GM15510 (cell line): Measurements from ENCODE around the gene ARHGEF12.

Source experiments
- POLR2A ChIP-seq: IDR thresholded peaks from 3 replicates; pipeline ENCODE4 v1.6.1; 2011; ENCODE audit warnings: borderline replicate concordance; ENCODE audit not compliant: insufficient read length; ENCODE audit errors: extremely low read depth

The ARHGEF12 gene

DNA sequence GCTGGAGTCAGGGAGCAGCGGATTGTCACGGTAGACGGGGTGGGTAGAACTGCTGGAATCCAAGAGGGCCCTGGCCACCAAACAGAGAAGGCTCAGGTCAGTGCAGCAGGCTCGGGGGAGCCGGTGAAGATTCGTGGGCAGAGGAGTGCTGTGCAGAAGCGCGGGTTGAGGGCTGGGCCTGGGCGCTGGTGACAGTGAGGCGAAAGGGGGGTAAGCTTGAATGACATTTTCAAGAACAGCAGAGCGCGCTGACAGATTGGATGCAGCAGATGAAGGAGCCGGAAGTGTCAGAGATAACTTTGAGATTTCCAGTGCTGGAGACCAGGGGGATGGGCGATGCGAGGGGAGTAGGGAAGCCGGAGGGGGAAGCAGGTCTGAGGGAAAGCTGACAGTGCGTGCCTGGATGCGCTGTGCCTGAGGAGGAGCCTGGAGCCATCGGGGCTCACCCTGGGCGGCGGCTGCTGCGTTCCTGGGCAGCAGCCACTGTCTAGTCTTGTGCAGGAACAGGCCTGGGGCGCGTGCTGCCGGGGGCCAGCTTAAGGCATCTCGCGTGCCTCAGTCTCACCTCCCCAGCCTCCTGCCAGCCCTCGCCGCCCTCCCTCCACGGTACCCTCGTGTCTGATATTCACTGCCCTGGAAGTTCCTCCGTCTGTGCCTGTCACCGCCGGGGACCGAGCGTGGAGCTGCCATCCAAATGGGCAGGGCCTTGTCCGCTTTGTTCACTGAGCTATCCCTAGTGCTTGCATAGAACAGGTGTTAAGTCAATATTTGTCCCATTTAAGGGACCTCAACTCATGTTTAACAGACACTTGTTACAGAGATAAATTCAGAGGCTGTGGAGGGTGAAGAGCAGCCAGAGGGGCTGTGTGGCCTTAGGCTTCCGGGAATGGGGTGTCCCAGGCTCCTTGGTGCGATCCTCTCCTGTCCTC lies 180.5 kb downstream of the ARHGEF12 start:
- no peak for TF ChIP-seq POLR2A

DNA sequence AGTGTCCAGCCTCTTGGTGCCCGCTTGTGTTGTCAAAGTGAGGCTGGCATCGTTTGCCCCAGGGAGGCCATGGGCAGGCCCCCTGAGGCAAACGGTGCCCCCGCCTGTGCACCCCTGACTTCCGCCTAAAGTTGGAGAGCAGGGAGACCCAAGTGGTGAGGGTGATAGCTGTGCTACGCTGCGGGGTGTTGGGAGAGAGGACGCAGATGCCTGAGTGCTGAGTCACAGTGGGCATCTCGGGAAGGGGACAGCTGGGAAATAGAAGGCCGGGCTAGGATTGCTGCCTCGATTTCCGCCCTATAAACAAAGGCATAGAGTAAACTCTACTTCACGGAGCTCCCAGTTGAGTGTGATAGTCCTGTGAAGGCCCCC lies 181.2 kb downstream of the ARHGEF12 start:
- no peak for TF ChIP-seq POLR2A

DNA sequence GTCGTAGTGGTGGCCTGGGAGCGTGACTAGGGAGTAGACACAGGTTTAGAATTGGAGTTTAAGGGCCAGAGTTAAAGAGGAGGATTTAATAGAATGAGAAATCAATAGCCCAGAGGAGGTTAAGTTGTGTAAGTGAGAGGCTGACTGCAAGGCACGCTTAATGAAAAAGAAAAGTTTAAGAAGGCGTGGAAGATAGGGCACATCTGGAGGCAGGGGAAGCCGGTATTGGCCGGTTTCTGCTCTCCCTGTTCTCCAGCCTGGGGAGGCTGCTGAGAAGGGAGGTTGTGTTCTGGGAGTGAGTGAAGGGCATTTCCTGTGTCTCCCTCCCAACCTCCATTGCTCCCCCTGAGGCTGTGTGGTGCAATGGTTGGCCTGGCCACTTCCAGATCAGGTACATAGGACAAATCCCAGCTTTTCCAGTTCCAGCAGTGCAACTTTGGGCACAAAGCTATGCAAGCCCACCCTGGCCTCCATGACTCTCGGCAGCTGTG lies 181.6 kb downstream of the ARHGEF12 start:
- no peak for TF ChIP-seq POLR2A

DNA sequence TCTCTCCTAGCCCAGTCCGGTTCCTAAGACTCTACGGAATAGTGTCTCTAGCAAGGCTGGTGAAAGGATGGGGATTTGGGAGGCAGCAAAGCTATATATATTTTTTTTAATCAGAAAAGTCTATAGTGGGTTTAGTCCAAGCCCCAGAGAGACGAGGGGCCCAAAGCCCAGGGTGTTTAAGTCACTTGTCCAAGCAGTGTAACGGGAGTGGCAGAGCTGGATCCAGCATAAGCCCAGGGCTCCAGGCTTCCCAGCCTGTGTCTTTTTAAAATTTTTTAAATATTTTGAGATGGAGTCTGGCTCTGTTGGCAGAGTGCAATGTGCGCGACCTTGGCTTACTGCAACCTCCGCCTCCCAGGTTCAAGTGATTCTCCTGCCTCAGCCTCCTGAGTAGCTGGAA lies 182.1 kb downstream of the ARHGEF12 start:
- TF ChIP-seq POLR2A, result no peak

DNA sequence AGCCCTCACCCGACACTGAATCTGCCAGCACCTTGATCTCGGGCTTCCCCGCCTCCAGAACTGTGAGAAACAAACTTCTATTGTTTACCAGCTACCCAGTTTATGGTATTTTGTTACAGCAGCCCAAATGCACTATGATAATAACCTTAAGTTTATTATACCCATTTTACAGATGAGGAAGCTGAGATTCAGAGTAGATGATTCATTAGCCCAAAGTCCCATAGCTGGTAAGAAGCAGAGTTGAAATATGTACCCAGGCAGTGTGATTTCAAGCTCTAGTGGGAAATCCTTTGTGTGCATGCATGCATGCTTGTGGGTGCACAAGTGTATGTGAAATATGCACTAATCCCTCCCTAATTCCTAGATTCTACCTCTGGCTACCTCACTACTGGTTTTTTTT lies 183.3 kb downstream of the ARHGEF12 start:
- TF ChIP-seq POLR2A, result no peak

DNA sequence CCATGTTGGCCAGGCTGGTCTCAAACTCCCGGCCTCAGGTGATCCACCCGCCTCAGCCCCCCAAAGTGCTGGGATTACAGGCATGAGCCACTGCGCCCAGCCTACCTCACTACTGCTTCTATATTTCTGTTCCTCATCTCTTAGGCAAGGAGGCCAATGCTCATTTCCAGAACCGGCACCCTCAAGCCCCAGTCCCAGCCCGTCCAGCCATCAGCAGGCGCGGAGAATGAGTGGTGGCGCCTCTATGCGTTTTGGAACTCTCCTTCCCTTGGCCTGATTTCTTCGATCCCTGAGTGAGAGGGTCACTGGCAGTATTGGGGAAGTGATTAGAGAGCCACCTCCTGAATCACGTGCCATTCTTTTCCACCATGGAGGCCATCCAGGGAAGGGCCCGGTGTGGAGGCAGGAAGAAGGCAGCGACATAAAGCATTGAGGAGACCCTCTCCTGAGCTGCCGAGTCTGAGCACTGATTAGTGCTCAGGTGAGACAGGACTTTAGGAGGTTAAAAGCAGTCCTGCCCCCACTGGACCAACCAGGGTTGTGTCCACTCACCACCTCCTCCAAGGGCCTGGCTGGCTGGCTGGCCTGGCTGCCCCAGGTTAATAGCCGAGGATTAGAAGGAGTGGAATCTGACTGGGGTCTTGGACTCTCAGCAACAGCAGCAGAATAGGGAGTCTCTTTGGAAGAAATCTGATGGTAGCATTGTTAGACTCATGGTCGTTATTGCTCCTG lies 184.0 kb downstream of the ARHGEF12 start:
- TF ChIP-seq POLR2A, result no peak

DNA sequence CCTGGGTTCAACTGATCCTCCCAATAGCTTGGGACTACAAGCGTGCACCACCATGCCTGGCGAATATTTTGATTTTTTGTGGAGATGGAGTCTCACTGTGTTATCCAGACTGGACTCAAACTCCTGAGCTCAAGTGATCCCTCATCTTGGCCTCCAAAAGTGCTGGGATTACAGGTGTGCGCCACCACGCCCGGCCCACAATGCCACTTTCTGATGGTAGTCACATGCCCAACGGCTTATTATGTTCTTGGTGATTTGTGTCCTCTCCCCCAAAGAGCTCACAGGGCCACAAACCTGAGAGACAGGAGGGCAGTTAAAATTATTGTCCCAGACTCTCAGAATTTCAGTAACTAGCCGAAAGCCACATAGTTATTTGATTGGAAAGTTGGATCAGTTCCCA lies 185.0 kb downstream of the ARHGEF12 start:
- no peak for TF ChIP-seq POLR2A

DNA sequence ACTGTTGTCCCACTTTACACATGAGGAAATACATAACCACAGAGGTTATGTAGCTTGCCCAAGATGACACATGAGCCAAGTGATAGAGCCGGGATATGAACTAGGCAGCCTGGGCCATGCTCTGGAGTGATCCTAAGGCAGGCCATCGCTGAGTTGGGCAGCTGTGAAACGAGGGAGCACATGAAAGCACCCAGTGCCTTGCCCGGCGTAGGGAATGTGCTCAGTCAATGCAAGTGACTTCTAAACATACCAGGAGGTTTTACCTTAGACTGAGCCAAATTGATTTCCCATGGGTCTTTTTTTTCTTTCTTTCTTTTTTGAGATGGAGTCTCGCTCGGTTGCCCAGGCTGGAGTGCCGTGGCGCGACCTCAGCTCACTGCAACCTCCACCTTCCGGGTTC lies 185.8 kb downstream of the ARHGEF12 start:
- TF ChIP-seq POLR2A, result no peak

DNA sequence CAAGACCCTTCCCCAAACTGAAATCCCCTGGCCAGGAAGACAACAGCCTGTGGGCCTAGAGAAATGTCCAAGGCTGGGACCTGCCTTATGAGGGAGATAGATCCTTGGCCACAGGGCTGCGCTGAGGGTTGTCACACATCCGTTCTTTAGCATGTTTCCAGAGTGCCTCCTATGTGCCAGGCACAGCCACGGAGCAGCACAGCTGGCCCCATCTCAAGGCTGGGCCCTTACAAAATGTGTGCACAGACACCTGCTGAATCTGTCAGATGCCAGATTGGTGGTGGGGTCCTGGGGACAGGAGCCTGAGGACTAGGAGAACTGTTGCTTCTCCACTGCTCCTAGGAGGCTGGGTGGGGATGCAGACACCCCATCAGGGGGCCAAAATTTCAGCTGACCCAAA lies 186.5 kb downstream of the ARHGEF12 start:
- no peak for TF ChIP-seq POLR2A

DNA sequence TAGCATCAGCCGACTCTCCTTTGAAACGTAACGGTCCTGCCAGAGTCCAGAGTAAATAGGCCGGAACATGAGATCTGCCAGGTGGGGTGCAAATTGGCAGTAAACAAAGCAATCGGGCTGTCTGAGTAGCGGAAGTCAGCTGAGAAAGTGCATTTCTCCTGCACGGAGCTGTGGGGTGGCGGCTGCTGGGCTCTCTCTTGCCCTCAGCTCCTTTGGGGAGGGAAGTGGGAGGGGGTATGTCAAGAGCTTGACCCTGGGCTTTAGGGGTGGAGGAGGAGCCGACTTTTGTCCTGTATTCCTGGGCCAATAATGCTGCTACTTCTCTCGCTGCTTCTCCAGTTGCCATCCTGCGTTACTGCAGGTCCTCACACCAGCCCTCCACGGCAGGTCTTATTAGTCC lies 187.0 kb downstream of the ARHGEF12 start:
- TF ChIP-seq POLR2A, result no peak

DNA sequence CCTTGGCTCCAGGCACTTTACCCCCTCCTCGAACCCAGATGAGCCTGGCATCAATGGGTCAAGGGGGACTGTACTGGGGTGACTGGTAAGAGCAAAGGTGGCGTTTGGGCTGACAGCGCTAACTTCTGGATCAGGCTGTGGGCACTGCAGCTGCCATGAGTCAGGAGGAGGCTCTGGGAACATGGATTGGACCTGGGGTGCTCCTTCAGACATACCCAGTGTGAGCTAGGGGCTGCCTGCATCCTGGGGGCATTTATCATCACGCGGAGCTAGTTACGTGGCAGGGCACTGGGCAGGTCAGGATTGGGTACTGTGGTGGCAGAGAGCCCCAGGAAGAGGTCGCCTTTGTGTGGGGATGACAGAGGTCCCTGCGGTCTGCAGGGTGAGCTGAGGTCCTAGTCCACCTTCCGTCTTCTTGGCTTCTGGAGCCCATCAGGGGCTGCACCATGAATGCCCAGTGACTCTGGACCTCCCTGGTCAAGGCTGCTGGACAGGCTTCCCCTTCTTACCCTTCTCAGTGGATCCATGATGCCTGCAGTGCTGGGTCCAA lies 188.4 kb downstream of the ARHGEF12 start:
- TF ChIP-seq POLR2A, result no peak

DNA sequence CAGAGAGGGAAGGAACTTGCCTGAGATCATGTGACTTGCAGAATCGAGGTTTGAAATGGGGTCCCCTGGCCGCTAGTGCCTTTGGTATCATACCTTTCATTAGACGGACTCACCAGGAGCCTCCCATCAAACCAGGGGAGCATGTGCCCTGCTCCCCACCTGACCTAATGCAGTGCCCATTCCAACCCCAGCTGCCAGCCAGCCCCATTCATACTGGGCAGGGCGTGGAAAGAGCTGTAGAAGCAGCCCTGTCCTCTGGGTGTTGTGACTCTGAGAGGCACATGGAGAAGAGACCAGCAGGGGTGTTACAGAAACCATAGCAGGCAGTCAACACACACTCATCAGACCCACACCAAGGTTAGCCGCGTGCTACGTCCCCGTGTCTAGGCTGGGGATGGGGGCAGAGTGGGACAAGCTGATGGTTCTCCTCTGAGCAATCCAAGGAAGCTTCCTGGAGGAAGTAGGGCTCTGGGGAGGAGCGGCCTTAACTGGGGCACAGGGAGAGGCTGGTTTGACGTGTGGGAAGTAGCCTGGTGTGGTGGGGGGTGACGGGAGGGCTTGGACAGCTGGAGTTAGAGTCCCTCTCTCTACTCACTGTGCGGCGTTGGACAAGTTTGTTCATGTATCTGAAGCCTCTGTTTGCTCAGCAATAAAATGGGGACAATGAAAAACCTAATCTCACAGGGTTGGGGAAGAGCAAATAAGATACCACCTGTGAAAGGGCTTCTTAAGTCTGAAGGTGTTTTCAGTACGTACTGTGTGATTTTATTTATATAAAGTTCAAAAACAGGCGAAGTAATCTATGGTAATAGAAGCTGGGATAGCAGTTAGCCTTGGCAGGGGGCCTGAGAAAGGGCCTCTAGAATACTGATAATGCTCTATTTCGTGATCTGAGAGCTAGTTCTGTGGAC lies 189.3 kb downstream of the ARHGEF12 start:
- TF ChIP-seq POLR2A, result no peak

DNA sequence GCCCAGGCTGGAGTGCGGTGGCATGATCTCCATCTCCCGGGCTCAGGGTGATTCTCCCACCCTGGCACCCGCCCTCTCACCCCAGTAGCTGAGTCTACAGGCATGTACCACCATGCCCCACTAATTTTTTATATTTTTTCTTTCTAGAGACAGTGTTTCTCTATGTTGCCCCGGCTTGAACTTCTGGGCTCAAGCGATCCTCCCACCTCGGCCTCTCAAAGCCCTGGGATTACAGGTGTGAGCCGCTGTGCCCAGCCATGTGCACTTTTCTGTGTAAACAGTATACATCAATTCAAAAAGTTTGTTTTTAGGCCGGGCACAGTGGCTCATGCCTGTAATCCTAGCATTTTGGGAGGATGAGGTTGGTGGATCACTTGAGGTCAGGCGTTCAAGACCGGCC lies 190.0 kb downstream of the ARHGEF12 start:
- no peak for TF ChIP-seq POLR2A

DNA sequence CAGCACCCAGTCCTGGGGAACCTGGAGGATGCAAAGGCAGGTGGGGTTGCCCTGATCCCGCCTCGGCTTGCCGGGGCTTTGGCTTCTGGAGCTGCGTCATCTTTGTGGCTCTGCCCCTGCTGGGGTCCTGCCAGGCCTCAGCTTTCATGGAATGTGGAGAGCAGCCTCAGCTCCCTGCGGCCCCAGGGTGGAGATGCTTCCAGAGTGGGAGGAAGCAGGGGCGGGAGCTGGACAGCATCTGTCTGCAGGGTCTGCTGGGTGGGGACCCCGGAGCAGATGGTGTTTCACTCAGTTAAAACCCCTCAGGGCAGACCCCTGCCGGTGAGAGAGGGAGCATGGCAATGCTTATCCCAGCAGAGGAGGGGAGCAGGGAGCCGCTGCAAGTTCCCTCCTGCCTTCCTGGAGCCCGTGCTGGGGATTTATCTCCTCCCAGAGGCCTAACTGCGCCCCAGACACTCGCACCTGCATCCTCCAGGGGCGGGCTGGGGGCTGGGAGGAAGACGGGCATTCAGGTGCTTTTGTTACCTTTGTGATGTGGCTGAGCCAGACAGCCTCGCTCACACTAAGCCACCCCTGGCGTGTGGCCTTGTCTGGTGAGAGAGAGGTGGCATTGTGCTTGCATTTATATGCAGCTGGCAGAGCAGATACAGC lies 191.0 kb downstream of the ARHGEF12 start:
- TF ChIP-seq POLR2A, result no peak

DNA sequence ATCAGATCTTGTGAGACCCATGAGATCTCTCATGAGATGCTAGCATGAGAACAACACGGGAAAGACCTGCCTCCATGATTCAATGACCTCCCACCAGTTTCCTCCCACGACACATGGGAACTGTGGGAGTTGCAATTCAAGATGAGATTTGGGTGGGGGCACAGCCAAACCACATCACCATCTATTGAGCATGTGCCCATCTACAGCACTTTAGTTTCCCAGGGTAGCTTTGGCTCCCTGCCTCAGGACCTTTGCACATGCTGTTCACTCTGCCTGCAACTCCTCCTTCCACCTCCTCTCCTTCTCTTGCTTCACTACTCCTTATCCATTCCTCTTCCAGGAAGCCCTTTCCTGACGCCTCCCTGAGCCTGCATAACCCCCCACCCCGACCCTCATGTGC lies 192.5 kb downstream of the ARHGEF12 start:
- TF ChIP-seq POLR2A, result no peak

DNA sequence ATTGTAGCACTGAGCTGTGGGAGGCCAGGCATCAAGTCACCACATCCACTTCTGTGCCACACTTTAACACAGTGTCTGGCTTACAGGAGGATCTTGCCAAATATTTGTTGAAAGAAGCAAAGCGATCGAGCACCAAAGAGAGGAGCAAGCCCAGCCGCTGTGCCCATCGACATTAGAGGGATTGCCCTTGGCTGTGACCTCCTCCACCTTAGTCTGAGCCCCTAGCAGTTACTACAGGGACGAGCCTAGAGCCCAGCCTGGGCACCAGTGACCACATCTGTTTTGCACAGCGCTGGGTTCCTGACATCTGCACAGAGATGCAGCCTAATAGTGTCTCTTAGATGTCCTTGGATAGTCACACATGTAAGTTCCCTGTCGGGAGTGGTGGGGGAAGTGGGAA lies 193.0 kb downstream of the ARHGEF12 start:
- TF ChIP-seq POLR2A, result no peak
